GM12891 (cell line): Measurements from ENCODE around the gene USP1.

ENCODE experiments used
- POLR2AphosphoS5 ChIP-seq: IDR thresholded peaks from 2 replicates; pipeline ENCODE4 v1.6.1; 2011; ENCODE audit warnings: low read depth, low read length, control low read depth
- SPI1 ChIP-seq: IDR thresholded peaks from 2 replicates; pipeline ENCODE4 v1.6.1; 2011; ENCODE audit warnings: low read depth, low read length, control low read depth

- no peak for TF ChIP-seq POLR2AphosphoS5
- no peak for TF ChIP-seq SPI1
Measured at GRCh38 chr1:62415687-62416086, 21.2 kb upstream of the USP1 start.
